Stimulated activated naive CD4-positive, alpha-beta T cell treated with Interleukin-2 at 50 U/mL for 16 hours (primary cell): Measurements from ENCODE around the gene OR1L1.

Source experiments
- DNase-seq: peaks from one replicate; lab custom pipeline; 2025; lab: John Stamatoyannopoulos, UW

OR1L1 gene, protein sequence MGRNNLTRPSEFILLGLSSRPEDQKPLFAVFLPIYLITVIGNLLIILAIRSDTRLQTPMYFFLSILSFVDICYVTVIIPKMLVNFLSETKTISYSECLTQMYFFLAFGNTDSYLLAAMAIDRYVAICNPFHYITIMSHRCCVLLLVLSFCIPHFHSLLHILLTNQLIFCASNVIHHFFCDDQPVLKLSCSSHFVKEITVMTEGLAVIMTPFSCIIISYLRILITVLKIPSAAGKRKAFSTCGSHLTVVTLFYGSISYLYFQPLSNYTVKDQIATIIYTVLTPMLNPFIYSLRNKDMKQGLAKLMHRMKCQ

GRCh38 chr9:122661416-122661815 lies at the start of gene OR1L1:
TSS of gene OR1L1 (plus strand) at chr9:122661716. CDS start at chr9:122661716, 0 bp downstream.
- no peak for DNase-seq

DNA sequence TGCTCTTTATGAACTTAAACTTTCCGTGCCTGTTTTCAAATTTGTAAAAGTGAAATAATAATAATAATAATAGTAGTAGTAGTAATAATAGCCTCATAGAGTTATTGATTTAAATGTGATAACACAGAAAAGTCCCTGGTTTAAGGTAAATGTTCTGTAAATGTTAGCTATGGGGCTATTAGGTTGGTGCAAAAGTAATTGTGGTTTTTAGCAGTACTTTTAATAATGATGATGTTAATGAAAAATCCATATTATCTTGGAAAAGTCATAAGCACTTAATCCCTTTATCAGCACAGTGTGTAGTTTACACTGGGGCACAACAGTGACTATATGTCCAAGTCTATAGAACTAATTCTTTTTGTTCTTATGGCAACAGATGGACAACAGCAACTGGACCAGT lies 47.2 kb upstream of the OR1L1 start, which contains the start of gene OR1Q1:
TSS of gene OR1Q1 (plus strand) at position 377 of the 400 bp plus-strand sequence. CDS start at position 377, 0 bp downstream.
- no peak for DNase-seq

- DNase-seq, result no peak
Observed at GRCh38 chr9:122619996-122620395, 41.5 kb upstream of the OR1L1 start.

- no peak for DNase-seq
Observed at GRCh38 chr9:122642226-122642625, 19.3 kb upstream of the OR1L1 start.

DNA sequence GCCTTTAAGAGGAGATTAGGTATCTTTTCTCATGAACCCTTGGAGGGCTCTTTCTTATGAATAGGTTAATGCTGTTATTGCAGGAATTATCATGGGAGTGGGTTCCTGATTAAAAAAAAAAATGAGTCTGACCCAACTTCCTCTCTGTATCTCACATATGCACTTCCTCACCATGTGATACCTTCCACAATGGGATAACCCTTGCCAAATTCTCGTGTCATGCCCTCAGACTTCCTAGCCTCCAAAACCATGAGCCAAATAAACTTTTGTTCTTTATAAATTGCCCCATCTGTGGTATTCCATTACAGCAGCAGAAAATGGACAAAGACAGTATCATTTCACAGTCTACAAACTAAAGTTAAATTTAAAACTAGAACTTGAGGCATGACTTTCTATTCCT lies 5.1 kb upstream of the OR1L1 start:
- no peak for DNase-seq

DNA sequence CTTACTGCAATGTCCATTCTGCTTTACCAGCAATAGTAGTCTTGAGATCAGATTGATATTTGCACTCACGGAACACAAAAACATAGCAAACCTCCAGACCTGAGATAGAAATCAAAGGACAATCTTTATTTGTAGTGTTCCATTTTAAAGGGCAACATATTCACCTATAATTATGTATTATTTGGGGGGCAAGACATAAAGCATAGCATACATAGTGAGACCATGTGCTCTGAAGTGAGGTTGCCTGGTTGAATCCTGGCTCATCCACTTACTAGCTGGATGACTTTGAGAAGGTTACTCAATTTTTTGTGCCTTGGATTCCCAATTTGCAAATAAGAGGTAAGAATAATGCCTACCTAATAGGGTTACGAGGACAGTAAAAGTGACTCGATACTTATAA lies 4.0 kb upstream of the OR1L1 start, which contains the start of gene OR1B1:
TSS of gene OR1B1 (minus strand) at position 101 of the 400 bp plus-strand sequence.
- no peak for DNase-seq

DNA sequence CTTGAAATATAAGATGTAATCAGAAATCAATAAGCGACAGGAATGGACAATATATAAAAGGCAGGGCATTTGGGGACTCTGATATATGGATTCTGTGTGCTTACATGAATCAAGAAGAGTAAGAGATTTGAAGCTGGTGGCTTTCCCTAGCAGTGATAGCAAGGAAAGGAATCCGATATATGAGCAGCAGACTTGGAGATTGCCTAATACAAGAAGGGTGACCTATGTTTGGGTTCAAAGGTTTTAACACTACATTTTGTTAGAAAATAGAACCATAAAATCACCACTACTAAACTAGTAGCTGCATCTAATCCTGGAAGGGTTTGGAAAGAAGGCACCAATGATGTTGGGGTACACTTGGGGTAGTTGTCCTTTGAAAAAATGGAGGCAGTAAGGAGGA lies 11.0 kb downstream of the OR1L1 start:
- no peak for DNase-seq

DNA sequence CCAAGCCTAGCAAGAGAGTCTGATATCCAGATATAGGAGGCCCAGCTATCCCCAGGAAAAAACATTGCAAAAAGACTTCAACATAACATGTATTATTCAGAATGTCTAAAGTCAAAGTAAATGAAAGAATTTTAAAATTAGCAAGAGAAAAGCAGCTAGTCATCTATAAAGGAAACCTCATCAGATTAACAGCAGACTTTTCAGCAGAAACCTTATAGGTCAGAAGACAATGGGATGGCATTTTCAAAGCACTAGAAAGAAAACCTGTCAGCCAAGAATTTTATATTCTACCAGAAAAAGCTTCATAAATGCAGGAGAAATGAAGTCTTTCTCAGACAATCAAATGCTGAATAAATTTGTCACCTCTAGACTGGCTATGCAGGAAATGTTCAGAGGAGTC lies 23.3 kb downstream of the OR1L1 start:
- no peak for DNase-seq

- DNase-seq, result no peak
Observed at GRCh38 chr9:122695696-122696095, 34.2 kb downstream of the OR1L1 start.
